Bladder microvascular endothelial cell (primary cell): ENCODE results near the gene ITPRIP. TPM values are rescaled to one million over a fixed set of nuclear protein-coding genes. Genes with fewer than 3 reads are reported as not detected.

ENCODE experiments used
- total RNA-seq: library from RNA; depleted of rRNA; stranded (reverse); fragments of >200 nt; gene quantifications from 2 replicates; pipeline ENCODE4 v1.2.3, GENCODE V29; 2014

ITPRIP gene
- total RNA-seq, result 10.8 and 26.9 TPM in 2 replicates

GRCh38 chr10:104337985-104338735, at the start of gene ITPRIP:
Gene ITPRIP, minus strand, starts transcription at chr10:104338465. Its CDS starts 22,414 bp downstream, at chr10:104316051.

GRCh38 chr10:104353325-104354048, 15.2 kb upstream of the ITPRIP start, which contains the start of gene CFAP58:
Gene CFAP58, plus strand, starts transcription at chr10:104353833. Its CDS starts 65 bp downstream, at chr10:104353898.

GRCh38 chr10:104268713-104269645, 69.3 kb downstream of the ITPRIP start, which contains the start of gene GSTO2:
Gene GSTO2, plus strand, starts transcription at chr10:104269184. Its CDS starts 5,732 bp downstream, at chr10:104274916.

Other genes with a start within 250 kb of the ITPRIP start
- 5.0 and 6.0 TPM in 2 replicates for gene SFR1, start 216.3 kb downstream of the ITPRIP start, total RNA-seq
- gene CFAP43, start 106.1 kb downstream of the ITPRIP start, total RNA-seq, result under 0.01 TPM in 1 of 2 replicates, not detected in the other
- 101 and 151 TPM in 2 replicates for gene GSTO1, start 83.6 kb downstream of the ITPRIP start, total RNA-seq
- gene GSTO2, start 69.3 kb downstream of the ITPRIP start, total RNA-seq, result 0.31 and 0.32 TPM in 2 replicates
- 0.65 and 0.69 TPM in 2 replicates for gene CFAP58, start 15.4 kb upstream of the ITPRIP start, total RNA-seq